GM19463 (cell line): ENCODE measurements around the gene TP53AIP1.

Source experiments
- ATAC-seq: cut with Tn5 transposase; IDR thresholded peaks from one replicate; pipeline ENCODE4 v1.9.1; 2021; ENCODE audit warnings: mild to moderate bottlenecking, moderate library complexity; ENCODE audit not compliant: unreplicated experiment

TP53AIP1 gene

DNA sequence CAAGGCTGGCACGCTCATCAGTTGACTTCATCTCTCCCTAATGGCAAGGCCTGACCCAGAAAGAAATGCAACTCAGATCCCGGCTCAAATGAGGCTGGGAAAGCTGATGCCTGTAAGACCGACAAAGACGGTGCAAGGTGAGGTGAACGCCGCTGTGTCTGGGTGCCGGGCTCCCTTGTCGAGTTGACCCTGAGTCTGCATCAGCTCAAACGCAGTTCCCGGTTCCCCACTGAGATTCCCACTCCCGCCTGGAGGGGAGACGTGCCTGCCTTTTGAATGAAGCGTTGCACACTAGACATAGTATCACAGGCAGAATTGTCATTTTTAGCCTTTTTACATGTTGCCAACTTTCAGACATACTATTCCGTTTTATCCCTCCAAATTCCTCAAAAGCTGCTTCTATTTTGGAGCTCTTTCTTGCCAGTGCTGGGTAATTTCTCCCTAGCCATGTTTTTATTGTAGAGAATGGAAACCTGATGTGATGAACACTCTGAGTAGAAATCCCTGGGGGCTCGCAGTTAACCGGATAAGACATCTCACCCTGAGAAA, 831 bp upstream of the TP53AIP1 start:
- ATAC-seq, result no peak

DNA sequence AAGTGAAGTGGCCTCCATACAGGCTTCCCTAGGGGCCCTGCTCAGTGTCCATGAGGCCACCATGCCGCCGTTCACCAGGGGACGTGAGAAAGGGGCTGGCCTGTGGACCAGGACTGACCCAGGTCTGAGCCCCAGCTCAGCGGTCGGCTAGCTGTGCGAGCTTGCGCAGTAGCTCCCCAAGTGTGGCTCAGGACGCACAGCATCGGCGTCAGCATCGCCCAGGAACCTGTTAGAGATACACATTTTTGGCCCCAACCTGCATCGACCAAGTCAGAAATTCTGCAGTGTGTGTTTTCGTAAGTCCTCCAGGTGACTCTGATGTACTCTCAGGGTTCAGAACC, 429 bp downstream of the TP53AIP1 start:
- no peak for ATAC-seq

DNA sequence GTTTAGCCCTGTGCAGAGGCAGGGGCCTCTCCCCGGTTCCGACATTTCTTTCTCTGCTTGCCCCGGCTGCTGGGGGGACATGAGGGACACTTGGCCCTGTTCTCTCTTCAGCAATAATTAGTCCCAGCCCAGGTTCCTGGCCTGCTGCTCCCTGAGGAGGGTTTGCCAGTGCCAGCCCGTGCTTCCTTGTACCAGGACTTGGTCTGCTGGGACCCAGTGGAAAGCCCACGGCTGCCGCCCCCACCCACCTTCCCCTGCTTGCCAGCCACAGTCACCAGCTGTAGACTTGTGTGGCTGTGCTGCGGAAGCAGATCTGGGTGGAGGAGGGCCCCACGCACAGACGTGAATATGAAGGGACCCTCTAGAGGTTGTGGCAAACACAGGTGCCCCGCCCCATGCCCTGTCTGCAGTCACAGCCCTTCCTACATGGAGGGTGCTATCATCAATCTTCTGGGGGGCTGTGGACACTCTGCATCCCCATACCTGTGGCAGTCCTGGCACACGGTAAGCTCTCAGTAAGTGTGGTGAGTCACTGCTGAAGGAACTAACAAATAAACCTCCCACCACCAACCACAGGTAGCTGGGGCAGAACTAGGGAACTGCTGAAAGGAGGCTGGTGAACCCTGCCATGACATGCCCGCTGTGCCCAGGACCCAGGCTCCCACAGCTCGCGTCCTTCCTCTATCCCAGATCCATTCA, 949 bp downstream of the TP53AIP1 start:
- no peak for ATAC-seq

DNA sequence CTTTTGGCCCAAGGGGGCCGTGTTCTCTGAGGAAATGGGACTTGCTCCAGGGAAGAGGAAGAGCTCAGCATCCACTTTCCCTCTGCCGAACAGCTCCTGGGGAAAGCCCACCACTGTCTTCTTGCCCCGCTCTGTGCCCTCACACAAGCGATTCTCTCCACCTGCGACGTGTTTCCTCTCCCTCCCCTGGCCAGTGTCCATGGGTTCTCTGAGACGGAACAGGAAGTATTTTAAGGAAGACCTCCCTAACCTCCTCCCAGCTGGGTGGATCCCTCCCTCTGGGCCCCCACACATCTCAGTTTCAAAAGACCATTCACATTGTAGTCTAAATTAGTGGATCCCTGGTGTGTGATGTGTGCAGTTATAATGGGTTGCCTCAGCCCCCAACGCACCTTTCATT, 1.6 kb downstream of the TP53AIP1 start:
- ATAC-seq, result no peak

DNA sequence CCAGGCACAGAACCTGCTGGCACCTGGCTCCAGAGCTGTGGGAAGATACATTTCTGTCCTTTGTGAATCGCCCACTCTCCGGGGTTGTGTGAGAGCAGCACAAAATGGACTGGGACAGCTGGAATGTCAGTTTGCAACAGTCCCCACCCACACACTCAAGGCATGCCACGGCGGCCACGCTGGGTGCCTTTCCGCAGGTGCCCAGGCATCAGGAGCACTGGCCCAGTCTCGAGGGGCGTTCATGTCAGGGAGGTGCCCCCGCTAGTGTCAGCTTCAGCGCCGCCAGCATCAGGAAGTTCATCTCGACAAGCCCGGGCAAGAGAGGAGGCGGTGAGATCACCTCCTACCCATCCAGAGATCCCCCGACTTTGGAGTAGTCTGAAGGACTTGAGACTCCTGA, 2.1 kb downstream of the TP53AIP1 start:
- ATAC-seq, result no peak

DNA sequence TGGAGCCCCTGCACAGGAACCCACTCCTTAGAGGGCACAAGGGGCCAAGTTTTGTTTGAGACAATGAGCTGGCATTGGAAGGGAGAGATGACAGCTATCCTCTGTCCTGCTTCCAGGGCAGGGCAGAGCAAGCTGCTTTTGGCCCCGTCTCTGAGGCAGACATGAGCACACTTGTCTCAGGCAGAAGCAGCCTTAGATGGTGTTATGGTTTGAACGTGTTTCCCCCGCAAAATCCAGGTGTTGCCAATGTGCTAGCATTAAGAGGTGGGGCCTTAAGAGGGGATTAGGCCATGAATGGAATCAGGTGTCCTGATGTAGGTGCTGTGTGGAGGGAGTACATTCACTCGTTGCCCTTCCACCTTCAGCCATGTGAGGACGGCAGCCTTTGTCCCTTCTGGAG, 2.5 kb downstream of the TP53AIP1 start:
- ATAC-seq, result no peak

DNA sequence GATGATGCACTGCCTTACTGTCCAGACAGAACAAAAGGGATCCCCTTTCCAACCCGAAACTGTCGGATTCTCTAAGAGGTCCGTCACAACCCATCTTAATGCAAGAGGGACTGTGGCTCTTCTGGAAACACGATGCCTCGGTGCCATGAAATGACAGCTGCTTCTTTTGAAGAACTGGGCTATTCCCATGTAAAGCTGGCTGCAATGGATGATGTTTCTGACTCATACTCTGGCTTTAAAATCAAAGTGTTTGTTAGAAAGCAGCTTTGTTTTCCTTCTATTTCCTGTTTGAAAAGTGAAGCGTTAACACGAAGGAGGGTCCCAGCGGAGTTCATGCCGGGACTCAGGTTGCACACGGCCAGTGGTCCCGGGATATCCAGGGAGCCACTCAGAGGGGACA, 3.1 kb downstream of the TP53AIP1 start:
- no peak for ATAC-seq

DNA sequence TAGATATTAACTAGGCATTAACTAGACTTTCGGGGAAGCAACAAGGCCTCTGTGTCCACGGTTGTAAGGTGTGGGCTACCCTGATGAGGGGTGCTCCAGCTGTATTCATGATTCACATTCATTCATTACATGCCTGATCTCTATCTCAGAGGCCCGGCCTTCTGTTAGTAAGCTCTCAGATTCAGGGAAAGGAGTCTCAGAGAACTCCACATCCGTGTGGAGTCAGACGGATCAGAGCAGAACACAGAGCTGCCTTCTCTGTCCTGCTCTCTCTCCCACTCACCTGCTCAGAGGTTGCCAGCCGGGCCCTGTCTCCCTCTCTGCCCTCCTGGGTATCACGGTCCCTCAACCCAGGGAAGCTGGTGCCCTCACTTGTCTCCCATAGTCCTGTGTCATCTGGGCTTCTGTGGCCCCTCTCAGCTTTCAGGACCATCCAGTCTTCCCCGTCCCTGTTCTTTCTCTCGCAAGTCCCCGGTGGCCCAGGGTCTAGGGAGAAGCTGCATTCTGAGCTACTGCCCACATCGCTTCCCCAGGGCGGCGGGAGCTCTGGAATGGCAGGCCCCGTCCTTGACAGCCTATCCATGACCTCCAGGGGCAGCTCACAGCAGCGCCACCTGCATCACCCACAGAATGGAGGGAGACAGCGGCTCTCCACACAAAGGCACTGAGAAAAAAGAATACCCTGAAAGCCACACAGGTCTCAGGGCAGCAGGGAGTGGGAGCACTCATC, 4.3 kb downstream of the TP53AIP1 start:
- no peak for ATAC-seq

DNA sequence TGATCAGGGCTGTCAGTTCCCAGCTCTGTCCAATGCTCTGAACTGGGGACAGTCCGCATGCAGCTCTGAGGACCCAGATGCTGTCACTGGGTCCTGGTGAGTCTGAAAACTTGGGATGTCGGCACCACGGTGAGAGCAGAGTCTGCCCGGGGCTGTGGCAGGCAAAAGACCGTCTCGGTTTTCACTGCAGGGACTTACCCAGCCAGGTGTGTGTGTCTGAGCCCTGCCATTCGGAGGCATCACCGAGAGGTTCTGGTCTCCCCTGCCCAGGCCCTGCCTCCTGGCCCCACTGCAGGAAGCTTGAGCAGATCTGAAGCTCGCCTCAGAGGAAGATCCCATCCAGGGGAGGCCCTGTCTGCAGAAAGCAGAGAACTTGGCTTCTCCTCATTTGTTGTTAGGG, 5.2 kb downstream of the TP53AIP1 start:
- ATAC-seq, result no peak

DNA sequence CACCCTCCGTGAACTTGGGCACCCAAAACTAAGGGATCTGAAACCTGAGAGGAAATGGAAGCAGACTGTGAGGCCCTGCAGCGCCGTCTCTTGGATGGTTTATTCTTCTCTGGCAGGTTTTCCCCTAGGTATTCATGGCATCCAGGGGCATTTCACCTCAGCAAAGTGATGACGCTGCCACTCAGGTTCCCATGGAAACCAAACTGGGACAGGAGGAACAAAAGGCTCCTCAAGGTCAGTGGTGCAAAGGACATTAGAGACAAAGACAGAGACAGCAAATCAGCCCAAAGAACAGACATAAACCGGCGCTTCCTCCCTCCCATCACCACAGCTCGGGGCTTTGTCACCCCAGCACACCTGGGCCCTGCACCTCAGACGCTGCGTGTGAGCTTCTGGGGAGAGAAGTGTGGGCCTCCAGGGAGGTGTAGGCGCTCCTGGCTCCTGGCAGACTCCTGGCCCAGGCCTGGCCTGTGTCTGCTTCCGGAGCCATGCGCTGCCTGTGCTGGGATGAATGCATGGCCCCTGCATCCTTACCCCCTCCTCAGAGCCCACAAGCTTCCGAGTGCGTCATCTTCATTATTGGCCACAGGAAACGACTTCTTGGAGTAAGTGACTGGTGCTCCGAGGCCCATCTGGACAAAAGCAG, 5.9 kb downstream of the TP53AIP1 start:
- no peak for ATAC-seq

DNA sequence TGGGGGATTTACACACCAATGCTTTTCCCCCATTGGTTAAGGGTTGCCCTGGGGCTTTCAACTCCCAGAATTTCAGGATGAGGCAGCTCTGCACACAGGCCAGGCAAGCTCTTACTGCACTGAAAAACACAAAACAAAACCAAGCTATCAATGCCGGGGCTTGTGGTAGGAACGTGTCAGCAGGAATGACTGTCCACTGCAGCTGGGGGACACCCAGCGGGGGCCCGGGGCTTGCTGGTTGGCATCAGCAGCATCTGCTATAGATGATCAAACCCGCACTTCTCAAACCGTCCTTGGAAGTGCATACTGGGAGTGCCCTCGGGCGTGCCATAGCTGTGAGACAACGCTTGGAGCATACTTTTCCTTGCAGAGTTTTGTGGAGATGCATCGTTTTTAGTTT, 7.7 kb downstream of the TP53AIP1 start:
- ATAC-seq, result no peak

DNA sequence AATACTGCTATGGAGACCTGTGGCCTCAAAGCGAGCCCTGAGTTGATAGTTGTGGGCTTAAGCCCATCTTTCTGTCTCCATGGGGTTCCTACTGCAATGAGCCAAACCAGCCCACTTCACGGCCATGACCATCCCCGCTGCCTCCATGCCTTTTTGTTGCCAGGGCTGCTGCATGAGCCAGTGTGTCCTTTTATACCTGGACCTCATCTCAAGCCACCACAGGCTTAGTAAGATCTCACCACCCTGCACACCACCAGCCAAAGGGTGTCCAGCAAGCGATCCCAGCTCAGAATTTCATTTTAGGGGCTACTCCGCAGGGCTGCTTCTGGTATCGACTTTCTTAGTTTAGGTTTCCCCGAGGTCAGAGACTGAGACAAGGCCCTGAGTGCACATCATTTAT, 8.3 kb downstream of the TP53AIP1 start:
- no peak for ATAC-seq

DNA sequence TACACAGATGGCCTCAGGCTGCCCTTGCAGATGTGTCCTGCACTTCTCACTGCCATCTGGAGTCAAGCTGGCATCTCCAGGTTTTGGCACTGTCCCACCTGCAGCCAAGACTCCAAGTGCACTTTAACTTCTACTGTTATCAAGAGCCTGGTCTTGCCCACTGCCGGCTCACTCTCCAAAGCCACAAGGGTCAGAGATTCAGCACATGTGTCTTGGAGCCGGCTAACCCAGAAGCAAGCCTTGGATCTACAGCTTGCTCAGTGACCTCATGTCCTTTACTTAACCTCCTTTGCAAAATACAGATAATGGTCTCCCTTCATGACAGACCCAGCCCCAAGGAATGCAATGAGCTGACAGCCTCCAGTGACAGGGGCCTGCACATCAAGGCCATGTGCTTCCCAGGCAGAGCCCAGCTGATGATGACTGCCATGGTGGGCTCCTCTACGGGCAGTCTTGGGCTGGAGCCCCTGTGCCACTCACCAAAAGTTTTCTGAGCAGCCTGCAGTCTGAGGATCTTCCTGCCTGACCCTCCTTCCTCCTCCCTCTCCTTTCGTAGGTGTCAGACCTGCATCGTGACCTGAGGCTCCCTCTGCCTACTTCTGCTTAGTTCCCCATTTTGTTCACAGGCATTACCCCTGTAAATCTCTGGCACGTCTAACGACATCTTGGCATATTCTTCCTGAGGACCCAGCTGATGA, 9.0 kb downstream of the TP53AIP1 start:
- ATAC-seq, result no peak

DNA sequence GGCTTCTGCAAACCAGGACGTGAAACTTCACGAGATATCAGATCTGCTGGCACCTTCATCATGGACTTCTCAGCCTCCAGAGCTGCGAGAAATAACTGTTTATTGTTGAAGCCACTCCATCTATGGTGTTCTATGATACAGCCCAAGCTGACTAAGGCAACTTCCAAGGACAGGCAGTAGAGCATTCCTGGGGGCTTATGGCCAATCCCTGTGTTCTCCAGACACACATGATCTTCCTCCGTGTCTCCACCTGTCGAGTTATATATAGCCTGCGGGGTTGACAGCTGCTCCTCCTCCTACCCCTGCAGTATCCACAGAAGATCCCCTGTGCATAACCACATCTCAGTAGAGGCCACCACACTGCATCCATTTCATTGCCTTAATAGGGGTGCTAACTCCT, 11.0 kb downstream of the TP53AIP1 start:
- no peak for ATAC-seq

DNA sequence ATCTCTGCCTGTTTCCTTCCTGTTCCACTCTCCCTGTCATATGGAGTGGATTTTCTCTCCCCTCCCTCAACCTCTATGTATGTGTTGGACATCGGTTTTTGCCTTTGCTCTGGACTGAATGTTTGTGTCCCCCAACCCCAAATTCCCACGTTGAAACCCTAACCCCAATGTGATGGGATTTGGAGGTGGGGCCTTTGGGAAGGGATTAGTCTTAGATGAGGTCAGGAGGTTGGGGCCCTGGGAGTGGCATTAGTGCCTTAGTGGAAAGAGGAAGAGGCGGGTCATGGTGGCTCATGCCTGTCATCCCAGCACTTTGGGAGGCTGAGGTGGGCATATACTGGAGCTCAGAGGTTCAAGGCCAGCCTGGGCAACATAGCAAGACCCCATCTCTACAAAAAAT, 11.6 kb downstream of the TP53AIP1 start:
- ATAC-seq, result no peak

DNA sequence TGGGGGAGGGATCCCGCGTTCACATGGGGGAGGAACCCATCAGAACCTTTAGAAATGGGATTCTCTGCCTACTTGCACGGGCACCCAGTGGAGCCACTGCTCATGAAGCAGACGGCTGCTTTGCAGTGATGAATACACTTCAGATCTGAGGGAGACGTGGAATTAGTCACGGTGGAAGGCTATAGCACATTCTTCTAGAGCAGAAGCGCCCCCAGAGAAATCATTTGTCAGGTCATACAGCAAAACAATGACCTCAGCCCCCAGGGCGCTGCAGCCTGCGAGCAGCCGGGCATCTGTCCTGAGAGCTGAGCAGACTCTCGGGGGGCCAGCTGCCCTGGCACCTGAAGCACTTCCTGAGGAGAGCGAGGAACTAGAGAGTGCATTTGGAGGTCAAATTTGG, 12.7 kb downstream of the TP53AIP1 start:
- ATAC-seq, result no peak

DNA sequence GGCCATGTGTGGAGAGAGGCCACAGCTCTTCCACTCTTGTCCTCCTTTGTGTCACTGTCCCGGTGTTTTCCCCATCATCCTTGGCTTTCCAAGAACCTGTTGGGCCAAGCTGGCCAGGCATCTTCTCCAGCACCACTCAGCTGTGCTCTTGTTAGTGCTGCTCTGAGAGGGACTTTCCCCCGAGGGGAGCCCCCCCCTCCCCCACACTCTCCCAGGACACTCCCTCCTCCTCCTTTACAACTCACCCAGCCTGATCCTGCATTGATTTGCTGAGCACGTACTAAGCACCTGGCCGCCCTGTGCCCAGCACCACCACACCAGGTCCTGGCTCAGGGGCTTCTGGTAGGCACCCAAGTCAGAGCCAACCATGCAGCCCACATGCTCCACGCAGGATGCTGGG, 13.2 kb downstream of the TP53AIP1 start:
- no peak for ATAC-seq

DNA sequence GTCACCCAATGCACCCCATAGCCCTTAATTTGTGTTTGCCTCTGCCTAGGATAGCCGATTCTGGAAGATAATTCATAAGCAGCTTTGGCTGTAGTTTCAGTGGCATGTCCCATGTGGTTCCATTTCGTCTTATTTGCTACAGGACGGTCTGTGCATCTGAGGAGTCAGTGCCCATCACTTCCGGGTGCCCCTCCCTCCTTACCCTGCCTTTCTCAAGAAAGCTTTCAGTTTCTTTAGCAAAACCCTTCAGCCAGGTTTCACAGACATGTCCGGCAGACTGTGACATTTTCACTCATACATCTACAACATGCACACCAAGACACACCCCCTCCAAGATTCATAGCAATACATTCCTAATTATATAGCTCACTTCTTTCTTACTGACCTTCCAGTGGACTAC, 14.3 kb downstream of the TP53AIP1 start:
- peak; percentile 97 for ATAC-seq

DNA sequence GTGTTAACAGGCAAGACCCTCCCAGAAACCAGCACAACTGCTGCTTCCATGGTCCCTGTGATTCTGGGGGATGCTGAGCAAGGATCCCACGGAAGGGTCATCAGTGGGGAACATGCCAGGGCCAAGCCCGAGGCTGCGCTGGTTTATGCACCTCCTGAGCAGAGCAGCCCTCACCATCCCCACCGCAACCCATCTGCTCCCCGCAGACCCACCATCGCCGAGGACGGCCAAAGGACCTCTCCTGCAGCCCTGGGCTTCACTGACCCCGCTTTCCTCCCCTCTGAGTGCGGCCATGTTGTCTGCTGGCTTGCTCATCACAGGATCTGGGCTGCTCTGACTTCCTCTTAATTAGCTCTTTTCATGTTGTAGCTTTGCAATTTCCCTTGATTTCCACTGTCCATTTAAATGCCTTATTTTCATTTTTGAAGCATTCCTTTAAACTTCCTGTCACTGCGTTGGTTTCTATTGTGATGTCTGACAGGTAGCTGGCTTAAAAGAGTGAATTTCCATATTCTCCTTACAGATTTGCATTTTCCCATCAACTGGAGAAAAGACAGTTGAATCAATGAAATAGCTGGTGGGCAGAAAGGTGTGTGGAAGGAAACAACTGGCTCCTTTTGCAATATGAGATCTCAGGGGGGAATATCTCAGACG, 14.9 kb downstream of the TP53AIP1 start:
- ATAC-seq, result no peak

DNA sequence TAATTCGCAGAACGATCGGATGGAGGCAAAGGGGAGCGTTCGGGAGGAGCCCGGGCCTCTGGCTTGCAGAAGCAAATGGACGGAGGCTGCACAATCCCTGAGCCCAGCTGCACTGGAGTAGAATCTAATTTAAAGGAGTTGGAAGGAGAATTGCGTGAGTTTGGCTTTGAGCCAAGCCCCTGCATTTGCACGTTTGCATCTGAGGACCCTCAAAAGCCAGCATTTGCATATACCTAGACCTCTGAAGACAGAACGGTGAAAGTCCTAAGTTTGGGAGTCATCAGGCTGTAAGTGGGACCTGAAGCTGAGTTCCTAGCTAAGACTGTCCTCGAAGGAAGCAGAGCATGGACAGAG, 15.6 kb downstream of the TP53AIP1 start:
- no peak for ATAC-seq
